Tibial nerve (tissue), 3 donors: ENCODE results near the gene ADGRG6.

Source experiments
- POLR2A ChIP-seq, 2 donors: fragments of 450-650 bp; IDR thresholded peaks; one replicate each; pipeline ENCODE4 v1.6.1; 2017; ENCODE audit warnings: antibody characterized with exemption in 2 of 2, mild to moderate bottlenecking in 2 of 2, moderate library complexity in 2 of 2
- TF ChIP-seq, protein P1 (sequence below), 5 experiments: fragments of 200-600 bp in 3 of 5; fragments of 450-650 bp in 2 of 5; sonication (generic) in 3 of 5; IDR thresholded peaks; one replicate each; pipeline ENCODE4 v1.5.1; 2016 to 2019; ENCODE audit warnings: antibody characterized with exemption in 5 of 5, mild to moderate bottlenecking in 3 of 5, moderate library complexity in 2 of 5

GRCh38 chr6:142470421-142470820 lies 168.6 kb downstream of the ADGRG6 start:
- TF ChIP-seq, protein P1, sequence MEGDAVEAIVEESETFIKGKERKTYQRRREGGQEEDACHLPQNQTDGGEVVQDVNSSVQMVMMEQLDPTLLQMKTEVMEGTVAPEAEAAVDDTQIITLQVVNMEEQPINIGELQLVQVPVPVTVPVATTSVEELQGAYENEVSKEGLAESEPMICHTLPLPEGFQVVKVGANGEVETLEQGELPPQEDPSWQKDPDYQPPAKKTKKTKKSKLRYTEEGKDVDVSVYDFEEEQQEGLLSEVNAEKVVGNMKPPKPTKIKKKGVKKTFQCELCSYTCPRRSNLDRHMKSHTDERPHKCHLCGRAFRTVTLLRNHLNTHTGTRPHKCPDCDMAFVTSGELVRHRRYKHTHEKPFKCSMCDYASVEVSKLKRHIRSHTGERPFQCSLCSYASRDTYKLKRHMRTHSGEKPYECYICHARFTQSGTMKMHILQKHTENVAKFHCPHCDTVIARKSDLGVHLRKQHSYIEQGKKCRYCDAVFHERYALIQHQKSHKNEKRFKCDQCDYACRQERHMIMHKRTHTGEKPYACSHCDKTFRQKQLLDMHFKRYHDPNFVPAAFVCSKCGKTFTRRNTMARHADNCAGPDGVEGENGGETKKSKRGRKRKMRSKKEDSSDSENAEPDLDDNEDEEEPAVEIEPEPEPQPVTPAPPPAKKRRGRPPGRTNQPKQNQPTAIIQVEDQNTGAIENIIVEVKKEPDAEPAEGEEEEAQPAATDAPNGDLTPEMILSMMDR (IDR thresholded peaks at IDR 0.05) = no peak
- TF ChIP-seq POLR2A (IDR thresholded peaks at IDR 0.05) = no peak
